Keratinocyte (primary cell): ENCODE measurements around the gene NPRL2. TPM values are rescaled to one million over a fixed set of nuclear protein-coding genes. Genes with fewer than 3 reads are reported as not detected.
A peak's percentile ranks its signal among the peaks of the same experiment; 100 is the strongest.

ENCODE experiments used
- DNase-seq: peaks from one replicate; pipeline ENCODE4 v3.0.0-alpha.2; 2011; ENCODE audit warnings: low read depth, missing footprints, low spot score
- FAIRE-seq: peaks from 2 replicates; lab custom pipeline; 2011; peaks lifted over from hg19 to GRCh38; lab: Jason Lieb, UNC
- H2AFZ ChIP-seq: 2 replicates; pipeline ENCODE4 v1.6.0; 2012; ENCODE audit warnings: low read length, control low read depth, inconsistent platforms; ENCODE audit not compliant: control insufficient read depth
- H3K27ac ChIP-seq: 2 replicates; pipeline ENCODE4 v1.5.1; 2011; ENCODE audit warnings: low read length; ENCODE audit not compliant: control insufficient read depth, insufficient read depth
- H3K27me3 ChIP-seq: 3 replicates; pipeline ENCODE4 v1.6.0; 2011; ENCODE audit warnings: low read length; ENCODE audit not compliant: control insufficient read depth, insufficient read depth; ENCODE audit errors: extremely low read depth
- H3K36me3 ChIP-seq, 2 experiments: 2 replicates in 1 of 2; 3 replicates in 1 of 2; pipeline ENCODE4 v1.5.1; 2011; ENCODE audit warnings: low read length in 2 of 2, mild to moderate bottlenecking in 1 of 2; ENCODE audit not compliant: control insufficient read depth in 2 of 2, insufficient read depth in 2 of 2; ENCODE audit errors: extremely low read depth in 1 of 2
- H3K4me1 ChIP-seq: 3 replicates; pipeline ENCODE4 v1.5.1; 2011; ENCODE audit warnings: low read length; ENCODE audit not compliant: control insufficient read depth, insufficient read depth; ENCODE audit errors: extremely low read depth
- H3K4me2 ChIP-seq: 3 replicates; pipeline ENCODE4 v1.6.0; 2011; ENCODE audit warnings: low read depth, low read length; ENCODE audit not compliant: control insufficient read depth, insufficient read depth; ENCODE audit errors: extremely low read depth
- H3K4me3 ChIP-seq, 3 experiments: fragments of 200-600 bp in 1 of 3; sonication (generic) in 1 of 3; 2 replicates in 2 of 3; 3 replicates in 1 of 3; pipeline ENCODE4 v1.5.1; 2011 to 2016; ENCODE audit warnings: low read length in 3 of 3, mild to moderate bottlenecking in 3 of 3, control low read depth in 2 of 3, inconsistent platforms in 1 of 3, low read depth in 1 of 3, mixed read lengths in 1 of 3, mixed run types in 1 of 3, moderate library complexity in 1 of 3; ENCODE audit not compliant: control insufficient read depth in 2 of 3, insufficient read depth in 2 of 3; ENCODE audit errors: extremely low read depth in 1 of 3
- H3K79me2 ChIP-seq: 2 replicates; pipeline ENCODE4 v1.6.0; 2012; ENCODE audit warnings: low read length; ENCODE audit not compliant: control insufficient read depth, insufficient read depth
- H3K9ac ChIP-seq: 3 replicates; pipeline ENCODE4 v1.6.0; 2011; ENCODE audit warnings: low read length; ENCODE audit not compliant: control insufficient read depth, insufficient read depth; ENCODE audit errors: extremely low read depth
- H3K9me1 ChIP-seq: 3 replicates; pipeline ENCODE4 v1.6.0; 2011; ENCODE audit warnings: low read length; ENCODE audit not compliant: control insufficient read depth, insufficient read depth; ENCODE audit errors: extremely low read depth
- H3K9me3 ChIP-seq: 2 replicates; pipeline ENCODE4 v1.5.1; 2012; ENCODE audit warnings: low read depth, low read length; ENCODE audit not compliant: control insufficient read depth
- H4K20me1 ChIP-seq: 3 replicates; pipeline ENCODE4 v1.6.0; 2011; ENCODE audit warnings: low read length; ENCODE audit not compliant: control insufficient read depth, insufficient read depth; ENCODE audit errors: extremely low read depth
- CTCF ChIP-seq, 3 experiments: IDR thresholded peaks in 1 of 3; conservative IDR thresholded peaks in 1 of 3; optimal IDR thresholded peaks in 1 of 3; 2 replicates in 2 of 3; 3 replicates in 1 of 3; pipeline versions ENCODE3 to v1.5.1; 2011; ENCODE audit warnings: low read length in 3 of 3, mild to moderate bottlenecking in 3 of 3, moderate library complexity in 2 of 3, control low read depth in 1 of 3, inconsistent platforms in 1 of 3; ENCODE audit not compliant: insufficient read depth in 2 of 3; ENCODE audit errors: extremely low read depth in 1 of 3
- EZH2 ChIP-seq: IDR thresholded peaks from one replicate; pipeline ENCODE4 v1.6.1; 2012; ENCODE audit warnings: inconsistent platforms, mild to moderate bottlenecking, low read length, moderate library complexity
- dilution Hi-C: fragments of 300-500 bp; cut with MboI; formaldehyde crosslinking; loops from one replicate; pipeline ENCODE4 v1.7.0; 2020; ENCODE audit warnings: low sequenced_read_pairs; ENCODE audit not compliant: extremely low pct_ligation_motif_present
- polyA plus RNA-seq, 5 experiments: library from polyadenylated mRNA; depleted of rRNA in 3 of 5; stranded (reverse) in 3 of 5; stranded (forward) in 1 of 5; unstranded in 1 of 5; fragments of >200 nt; gene quantifications; 1 replicate in 1 of 5; 2 replicates in 3 of 5; 3 replicates in 1 of 5; pipeline versions ENCODE4 v1.2.1 to v1.2.3, GENCODE V29; 2011 to 2012; ENCODE audit warnings: missing spikeins in 2 of 5, low read depth in 1 of 5, low replicate concordance in 1 of 5

Gene NPRL2
- polyA plus RNA-seq, 1 donor (not counting 4 experiments of a cell fraction or from before 2014, with no cell fraction given) = 20.6 TPM

- TF ChIP-seq EZH2 = no peak
- no peak for TF ChIP-seq CTCF (optimal IDR thresholded peaks at IDR 0.05 in 1 of 3, IDR thresholded peaks at IDR 0.05 in 1 of 3, conservative IDR thresholded peaks at IDR 0.05 in 1 of 3; ENCODE audit: extremely low read depth in 1 of 3, insufficient read depth in 2 of 3, low read length in 3 of 3)
- peaks cover 47% of the 10 kb centered on the region for H3K79me2 ChIP-seq
Measured at GRCh38 chr3:50358355-50358910, 7.9 kb upstream of the NPRL2 start.

GRCh38 chr3:50357481-50357880 is 6.9 kb upstream of the NPRL2 start:
- dilution Hi-C loops = no loop called here

More at GRCh38 chr3:50358355-50358910, 7.9 kb upstream of the NPRL2 start:
- H3K4me2 ChIP-seq = peak overlapping the region; percentile 88
- H3K9ac ChIP-seq = peak overlapping the region; percentile 93
- peaks cover 2% of the 10 kb centered on the region for H3K9me1 ChIP-seq
- H4K20me1 ChIP-seq = peaks cover 6% of the 10 kb centered on the region
- no peaks in the 10 kb centered on the region for H3K9me3 ChIP-seq
- H3K4me1 ChIP-seq = peaks cover 28% of the 10 kb centered on the region
- H2AFZ ChIP-seq = no peak overlapping the region
- peaks cover 21 to 24% of the 10 kb centered on the region in 2 experiments for H3K36me3 ChIP-seq
- H3K4me3 ChIP-seq = peak overlapping the region; percentile 78 to 88 (median 86)
- no peaks in the 10 kb centered on the region for H3K27me3 ChIP-seq
- dilution Hi-C loops = no loop called here
- FAIRE-seq (no peak), DNase-seq (no peak)
- peak overlapping the region; percentile 85 for H3K27ac ChIP-seq

More at GRCh38 chr3:50357481-50357880, 6.9 kb upstream of the NPRL2 start:
- Histone ChIP-seq H3K27ac (no peak overlapping the region), H3K79me2 (peaks cover 48% of the 10 kb centered on the region), H3K4me3 (peak overlapping the region; percentile 78 to 88 (median 86)), H3K9me1 (peaks cover 2% of the 10 kb centered on the region), H2AFZ (no peak overlapping the region), H3K4me1 (peaks cover 28% of the 10 kb centered on the region), H3K9me3 (no peaks in the 10 kb centered on the region), H3K27me3 (no peaks in the 10 kb centered on the region), H3K36me3 (peaks cover 26 to 27% of the 10 kb centered on the region in 2 experiments), H3K4me2 (peak overlapping the region; percentile 88), H3K9ac (peak overlapping the region; percentile 93), H4K20me1 (peaks cover 6% of the 10 kb centered on the region)
- DNase-seq = no peak
- TF ChIP-seq CTCF (optimal IDR thresholded peaks at IDR 0.05 in 1 of 3, IDR thresholded peaks at IDR 0.05 in 1 of 3, conservative IDR thresholded peaks at IDR 0.05 in 1 of 3; ENCODE audit: extremely low read depth in 1 of 3, insufficient read depth in 2 of 3, low read length in 3 of 3) = no peak
- TF ChIP-seq EZH2 = no peak
- FAIRE-seq = no peak
